ENCODE data around the gene PLXNA2.

DNA sequence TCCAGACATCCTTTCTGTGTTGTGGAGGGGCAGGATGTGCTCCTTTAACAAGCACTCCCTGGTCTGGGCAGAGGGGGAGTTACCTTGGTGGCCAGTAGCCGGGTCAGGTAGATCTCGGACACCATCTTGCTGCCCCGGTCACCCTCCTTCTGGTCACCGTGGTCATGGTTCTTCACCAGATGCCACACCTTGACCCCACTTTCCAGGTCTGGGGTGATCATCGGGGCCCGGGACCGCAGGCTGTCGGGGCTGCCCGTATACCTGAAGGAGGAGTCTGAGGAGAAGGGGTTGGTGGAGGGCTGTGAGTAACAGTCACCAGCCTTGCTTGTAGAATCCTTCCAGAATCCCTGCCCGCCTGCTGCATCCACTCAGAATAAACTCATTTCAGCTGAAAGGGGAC, 210.9 kb downstream of the PLXNA2 start:
- TF ChIP-seq, protein P1, sequence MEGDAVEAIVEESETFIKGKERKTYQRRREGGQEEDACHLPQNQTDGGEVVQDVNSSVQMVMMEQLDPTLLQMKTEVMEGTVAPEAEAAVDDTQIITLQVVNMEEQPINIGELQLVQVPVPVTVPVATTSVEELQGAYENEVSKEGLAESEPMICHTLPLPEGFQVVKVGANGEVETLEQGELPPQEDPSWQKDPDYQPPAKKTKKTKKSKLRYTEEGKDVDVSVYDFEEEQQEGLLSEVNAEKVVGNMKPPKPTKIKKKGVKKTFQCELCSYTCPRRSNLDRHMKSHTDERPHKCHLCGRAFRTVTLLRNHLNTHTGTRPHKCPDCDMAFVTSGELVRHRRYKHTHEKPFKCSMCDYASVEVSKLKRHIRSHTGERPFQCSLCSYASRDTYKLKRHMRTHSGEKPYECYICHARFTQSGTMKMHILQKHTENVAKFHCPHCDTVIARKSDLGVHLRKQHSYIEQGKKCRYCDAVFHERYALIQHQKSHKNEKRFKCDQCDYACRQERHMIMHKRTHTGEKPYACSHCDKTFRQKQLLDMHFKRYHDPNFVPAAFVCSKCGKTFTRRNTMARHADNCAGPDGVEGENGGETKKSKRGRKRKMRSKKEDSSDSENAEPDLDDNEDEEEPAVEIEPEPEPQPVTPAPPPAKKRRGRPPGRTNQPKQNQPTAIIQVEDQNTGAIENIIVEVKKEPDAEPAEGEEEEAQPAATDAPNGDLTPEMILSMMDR (conservative IDR thresholded peaks at IDR 0.05; ENCODE audit: low read depth, low read length): no peak
- TF ChIP-seq EZH2 (IDR thresholded peaks at IDR 0.05; ENCODE audit: borderline replicate concordance, low read depth, low read length, poor library complexity, severe bottlenecking): no peak
